Measurements from ENCODE around the gene QPRT. TPM values are rescaled to one million over a fixed set of nuclear protein-coding genes. Genes with fewer than 3 reads are reported as not detected.

Gene QPRT
- total RNA-seq, 1 experiment from 2014 or later, result 0.52 TPM

GRCh38 chr16:29696881-29697331 lies 17.9 kb downstream of the QPRT start:
- H3K27ac ChIP-seq (ENCODE audit: low read depth, low read length), result no peak overlapping the region
- no peaks in the 10 kb centered on the region for H4K20me1 ChIP-seq (ENCODE audit: insufficient read depth)
- ATAC-seq, result no peak
- H3K79me2 ChIP-seq (ENCODE audit: insufficient read depth, low read length), result no peaks in the 10 kb centered on the region
- H3K36me3 ChIP-seq (ENCODE audit: control insufficient read depth in 1 of 2, insufficient read depth in 2 of 2, low read length in 2 of 2), result no peaks in the 10 kb centered on the region
- H3K9me2 ChIP-seq (ENCODE audit: insufficient read depth), result no peaks in the 10 kb centered on the region
- ChIA-PET RAD21 (ENCODE audit: low non-redundant PET in 1 of 2, low total read pairs in 2 of 2, uncharacterized antibody in 2 of 2, unreplicated experiment in 2 of 2) (no interaction called here), CTCF (no interaction called here), POLR2A (no interaction called here)
- DNase-seq (ENCODE audit: low read depth, low spot score), result no peak
- no peak overlapping the region for H3K4me3 ChIP-seq (replicated peaks in 1 of 2; ENCODE audit: low read depth in 1 of 2, low read length in 2 of 2)
- peaks cover 2 to 18% of the 10 kb centered on the region in 2 experiments; a peak in 3 of 4 replicates for H3K4me1 ChIP-seq (ENCODE audit: control insufficient read depth in 1 of 2, insufficient read depth in 2 of 2, low read length in 2 of 2)
- no peaks in the 10 kb centered on the region for H3K9me3 ChIP-seq (ENCODE audit: control insufficient read depth in 1 of 2, insufficient read depth in 1 of 2, low read depth in 1 of 2, low read length in 2 of 2)
- TF ChIP-seq, protein P1, sequence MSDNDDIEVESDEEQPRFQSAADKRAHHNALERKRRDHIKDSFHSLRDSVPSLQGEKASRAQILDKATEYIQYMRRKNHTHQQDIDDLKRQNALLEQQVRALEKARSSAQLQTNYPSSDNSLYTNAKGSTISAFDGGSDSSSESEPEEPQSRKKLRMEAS (IDR thresholded peaks at IDR 0.05), result no peak
- TF ChIP-seq SIN3A (IDR thresholded peaks at IDR 0.05; ENCODE audit: low read depth), result no peak
- no peak for TF ChIP-seq ZFX (IDR thresholded peaks at IDR 0.05)
- no peak for TF ChIP-seq SRF (IDR thresholded peaks at IDR 0.05; ENCODE audit: low read depth)
- no peak for TF ChIP-seq POLR2AphosphoS5 (IDR thresholded peaks at IDR 0.05; ENCODE audit: low read depth, low read length)
- no peak for TF ChIP-seq YY1 (IDR thresholded peaks at IDR 0.05; ENCODE audit: extremely low read depth, insufficient replicate concordance, low read depth, low read length)
- TF ChIP-seq, protein P2, sequence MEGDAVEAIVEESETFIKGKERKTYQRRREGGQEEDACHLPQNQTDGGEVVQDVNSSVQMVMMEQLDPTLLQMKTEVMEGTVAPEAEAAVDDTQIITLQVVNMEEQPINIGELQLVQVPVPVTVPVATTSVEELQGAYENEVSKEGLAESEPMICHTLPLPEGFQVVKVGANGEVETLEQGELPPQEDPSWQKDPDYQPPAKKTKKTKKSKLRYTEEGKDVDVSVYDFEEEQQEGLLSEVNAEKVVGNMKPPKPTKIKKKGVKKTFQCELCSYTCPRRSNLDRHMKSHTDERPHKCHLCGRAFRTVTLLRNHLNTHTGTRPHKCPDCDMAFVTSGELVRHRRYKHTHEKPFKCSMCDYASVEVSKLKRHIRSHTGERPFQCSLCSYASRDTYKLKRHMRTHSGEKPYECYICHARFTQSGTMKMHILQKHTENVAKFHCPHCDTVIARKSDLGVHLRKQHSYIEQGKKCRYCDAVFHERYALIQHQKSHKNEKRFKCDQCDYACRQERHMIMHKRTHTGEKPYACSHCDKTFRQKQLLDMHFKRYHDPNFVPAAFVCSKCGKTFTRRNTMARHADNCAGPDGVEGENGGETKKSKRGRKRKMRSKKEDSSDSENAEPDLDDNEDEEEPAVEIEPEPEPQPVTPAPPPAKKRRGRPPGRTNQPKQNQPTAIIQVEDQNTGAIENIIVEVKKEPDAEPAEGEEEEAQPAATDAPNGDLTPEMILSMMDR (IDR thresholded peaks at IDR 0.05 in 2 of 3, conservative IDR thresholded peaks at IDR 0.05 in 1 of 3; ENCODE audit: borderline replicate concordance in 1 of 3, insufficient read depth in 1 of 3, low read depth in 2 of 3, low read length in 2 of 3), result no peak
- TF ChIP-seq POLR2A (IDR thresholded peaks at IDR 0.05; ENCODE audit: borderline replicate concordance, extremely low read depth, insufficient read depth, insufficient read length), result no peak
- TF ChIP-seq SP1 (IDR thresholded peaks at IDR 0.05; ENCODE audit: low read depth), result no peak
- no peak for TF ChIP-seq CEBPB (IDR thresholded peaks at IDR 0.05; ENCODE audit: low read depth)
- no peak for TF ChIP-seq ELF1 (IDR thresholded peaks at IDR 0.05; ENCODE audit: borderline replicate concordance, low read depth)
- no peak for TF ChIP-seq EZH2phosphoT487 (IDR thresholded peaks at IDR 0.05; ENCODE audit: borderline replicate concordance)
- no peak for TF ChIP-seq EGR1 (IDR thresholded peaks at IDR 0.05; ENCODE audit: low read depth)
- TF ChIP-seq ATF3 (IDR thresholded peaks at IDR 0.05), result no peak
- TF ChIP-seq ZNF274 (IDR thresholded peaks at IDR 0.05; ENCODE audit: low read depth, low read length), result no peak
- H3K4me2 ChIP-seq (ENCODE audit: low read length), result no peak overlapping the region
- no peak overlapping the region for H3K9ac ChIP-seq (ENCODE audit: low read length)
- no peaks in the 10 kb centered on the region for H3K27me3 ChIP-seq (ENCODE audit: insufficient read depth, low read length)
- H2AFZ ChIP-seq (ENCODE audit: low read depth, low read length, poor library complexity, severe bottlenecking), result no peak overlapping the region
- intact Hi-C loops (cut with micrococcal nuclease), result no loop called here
- no TSS peak for BruUV-seq (replicated peaks)

Measured in HCT116 (cell line).